GDM1 (cell line): ENCODE results near the gene ZNF608.

Experiments used
- DNase-seq: peaks from one replicate; lab custom pipeline; 2025; lab: John Stamatoyannopoulos, UW

Gene ZNF608

GRCh38 chr5:124719113-124719967 lies 27.1 kb downstream of the ZNF608 start:
- no peak for DNase-seq

- no peak for DNase-seq
Observed at GRCh38 chr5:124718380-124718789, 28.1 kb downstream of the ZNF608 start.

- DNase-seq: no peak
Observed at GRCh38 chr5:124716169-124716568, 30.3 kb downstream of the ZNF608 start.

GRCh38 chr5:124714910-124715309 lies 31.5 kb downstream of the ZNF608 start:
- DNase-seq: no peak

GRCh38 chr5:124713595-124713994 lies 32.8 kb downstream of the ZNF608 start:
- no peak for DNase-seq

- no peak for DNase-seq
Observed at GRCh38 chr5:124712731-124713305, 33.6 kb downstream of the ZNF608 start.

- DNase-seq: no peak
Observed at GRCh38 chr5:124708086-124708485, 38.4 kb downstream of the ZNF608 start.

- no peak for DNase-seq
Observed at GRCh38 chr5:124707520-124707919, 38.9 kb downstream of the ZNF608 start.

- DNase-seq: no peak
Observed at GRCh38 chr5:124706729-124707361, 39.6 kb downstream of the ZNF608 start.

GRCh38 chr5:124706051-124706450 lies 40.4 kb downstream of the ZNF608 start:
- DNase-seq: no peak

- no peak for DNase-seq
Observed at GRCh38 chr5:124705577-124705976, 40.9 kb downstream of the ZNF608 start.

GRCh38 chr5:124704594-124705284 lies 41.7 kb downstream of the ZNF608 start:
- DNase-seq: no peak

- no peak for DNase-seq
Observed at GRCh38 chr5:124703995-124704394, 42.4 kb downstream of the ZNF608 start.

GRCh38 chr5:124702525-124702924 lies 43.9 kb downstream of the ZNF608 start:
- DNase-seq: no peak

GRCh38 chr5:124701873-124702425 lies 44.5 kb downstream of the ZNF608 start:
- DNase-seq: no peak

- no peak for DNase-seq
Observed at GRCh38 chr5:124701016-124701415, 45.4 kb downstream of the ZNF608 start.

GRCh38 chr5:124700333-124700732 lies 46.1 kb downstream of the ZNF608 start:
- no peak for DNase-seq

GRCh38 chr5:124698770-124699169 lies 47.7 kb downstream of the ZNF608 start:
- DNase-seq: no peak

GRCh38 chr5:124697933-124698591 lies 48.4 kb downstream of the ZNF608 start:
- DNase-seq: no peak

- no peak for DNase-seq
Observed at GRCh38 chr5:124697501-124697900, 48.9 kb downstream of the ZNF608 start.

GRCh38 chr5:124696898-124697297 lies 49.5 kb downstream of the ZNF608 start:
- no peak for DNase-seq
